B cell (primary cell): Measurements from ENCODE around the gene MRPS12. TPM values are rescaled to one million over a fixed set of nuclear protein-coding genes. Genes with fewer than 3 reads are reported as not detected.
"Not testable (repeated sequence)": the region's sequence is repeated elsewhere in the genome, so short reads cannot be mapped to it uniquely, and the experiment has no call there.

Experiments
- ATAC-seq: fragments of 200-7000 bp; cut with Tn5 transposase; one replicate; pipeline ENCODE4 v1.10.0; 2021; ENCODE audit warnings: low read depth, mild to moderate bottlenecking, moderate number of reproducible peaks, moderate library complexity
- CTCF ChIA-PET: fragments of 350-600 bp; sonication (Branson Sonifier 250); formaldehyde crosslinking; loops from one replicate; lab custom pipeline; 2021; ENCODE audit warnings: antibody characterized with exemption, inconsistent platforms; lab: Charles Lee
- POLR2A ChIA-PET: fragments of 350-600 bp; sonication (Branson Sonifier 250); formaldehyde crosslinking; loops from one replicate; lab custom pipeline; 2021; ENCODE audit warnings: antibody characterized with exemption; lab: Charles Lee
- DNase-seq: peaks from one replicate; pipeline ENCODE4 v3.0.0; 2013
- H2AFZ ChIP-seq: 2 replicates; pipeline ENCODE4 v1.6.1; 2012; ENCODE audit warnings: mild to moderate bottlenecking, low read depth, low read length; ENCODE audit not compliant: insufficient read depth, poor library complexity, severe bottlenecking
- H3K27ac ChIP-seq, 2 donors: 1 replicate in 1 of 2; 2 replicates in 1 of 2; pipeline ENCODE4 v1.5.1; 2012 to 2013; ENCODE audit warnings: low read length in 2 of 2, mild to moderate bottlenecking in 2 of 2, moderate library complexity in 1 of 2
- H3K27me3 ChIP-seq, 4 experiments: fragments of 200-600 bp in 1 of 4; sonication (generic) in 1 of 4; replicated peaks in 1 of 4; 1 replicate in 2 of 4; 2 replicates in 2 of 4; pipeline versions ENCODE4 v1.6.1 to v1.7.0; 2013 to 2016; ENCODE audit warnings: low read length in 3 of 4, mild to moderate bottlenecking in 2 of 4, mixed read lengths in 1 of 4, moderate library complexity in 1 of 4; ENCODE audit not compliant: insufficient read depth in 4 of 4, control insufficient read depth in 3 of 4; ENCODE audit errors: control extremely low read depth in 1 of 4
- H3K36me3 ChIP-seq, 2 experiments: replicated peaks in 1 of 2; 1 replicate in 1 of 2; 2 replicates in 1 of 2; pipeline versions ENCODE4 v1.6.1 to v1.7.1; 2013; ENCODE audit warnings: low read length in 1 of 2; ENCODE audit not compliant: insufficient read depth in 2 of 2, control insufficient read depth in 1 of 2; ENCODE audit errors: control extremely low read depth in 1 of 2, extremely low read depth in 1 of 2
- H3K4me1 ChIP-seq, 2 donors: fragments of 200-600 bp in 1 of 2; sonication (generic) in 1 of 2; 1 replicate in 1 of 2; 2 replicates in 1 of 2; pipeline versions ENCODE4 v1.5.1 to v1.6.1; 2013 to 2017; ENCODE audit warnings: low read length in 2 of 2; ENCODE audit not compliant: control insufficient read depth in 2 of 2, insufficient read depth in 2 of 2
- H3K4me2 ChIP-seq: replicated peaks from 2 replicates; pipeline ENCODE3; 2012; ENCODE audit warnings: mild to moderate bottlenecking, low read depth, low read length; ENCODE audit not compliant: poor library complexity, severe bottlenecking
- H3K4me3 ChIP-seq, 5 experiments: fragments of 200-600 bp in 1 of 5; sonication (generic) in 1 of 5; 1 replicate in 3 of 5; 2 replicates in 2 of 5; pipeline versions ENCODE4 v1.5.1 to v1.7.0; 2011 to 2016; ENCODE audit warnings: low read length in 4 of 5, mild to moderate bottlenecking in 4 of 5, low read depth in 2 of 5, control low read depth in 1 of 5, moderate library complexity in 1 of 5; ENCODE audit not compliant: insufficient read depth in 1 of 5; ENCODE audit errors: control extremely low read depth in 1 of 5, extremely low read depth in 1 of 5
- H3K79me2 ChIP-seq: fragments of 200-600 bp; sonication (generic); one replicate; pipeline ENCODE4 v1.6.0; 2016; ENCODE audit warnings: low read length; ENCODE audit not compliant: control insufficient read depth, insufficient read depth
- H3K9ac ChIP-seq: fragments of 200-600 bp; sonication (generic); 2 replicates; pipeline ENCODE4 v1.6.1; 2017; ENCODE audit warnings: mild to moderate bottlenecking, low read length, moderate library complexity
- H3K9me3 ChIP-seq, 3 donors: one replicate each; pipeline versions ENCODE4 v1.6.1 to v1.7.1; 2013; ENCODE audit warnings: low read length in 2 of 3; ENCODE audit not compliant: control insufficient read depth in 2 of 3, insufficient read depth in 1 of 3; ENCODE audit errors: control extremely low read depth in 1 of 3
- H4K20me1 ChIP-seq: 2 replicates; pipeline ENCODE4 v1.6.0; 2012; ENCODE audit warnings: mild to moderate bottlenecking, low read length; ENCODE audit not compliant: insufficient read depth, control insufficient read depth, poor library complexity, severe bottlenecking
- H3K27ac Mint-ChIP-seq: one replicate; pipeline ENCODE4 v1.8.0; 2021; ENCODE audit warnings: mixed read lengths
- H3K27me3 Mint-ChIP-seq: one replicate; pipeline ENCODE4 v1.8.0; 2021; ENCODE audit warnings: mixed read lengths
- H3K4me1 Mint-ChIP-seq: one replicate; pipeline ENCODE4 v1.8.0; 2021; ENCODE audit warnings: mixed read lengths
- H3K4me3 Mint-ChIP-seq: one replicate; pipeline ENCODE4 v1.8.0; 2021; ENCODE audit warnings: mixed read lengths
- H3K9me3 Mint-ChIP-seq: one replicate; pipeline ENCODE4 v1.8.0; 2022; ENCODE audit warnings: mixed read lengths; ENCODE audit not compliant: insufficient read depth
- CTCF ChIP-seq: fragments of 200-600 bp; IDR thresholded peaks from one replicate; pipeline ENCODE4 v1.8.0; 2022; ENCODE audit warnings: antibody characterized with exemption, mild to moderate bottlenecking
- EZH2 ChIP-seq: IDR thresholded peaks from 2 replicates; pipeline ENCODE4 v1.6.1; 2012; ENCODE audit warnings: borderline replicate concordance, low read depth, mild to moderate bottlenecking, moderate library complexity, low read length; ENCODE audit not compliant: insufficient read depth, poor library complexity, severe bottlenecking
- WGBS: methylation state at CpG from one replicate; pipeline ENCODE4 v1.1.5; 2013; ENCODE audit warnings: missing lambda C conversion rate; ENCODE audit not compliant: insufficient coverage; 5-methylcytosine and 5-hydroxymethylcytosine counted together
- intact Hi-C: fragments of 100-400 bp; cut with micrococcal nuclease; formaldehyde crosslinking; loops from one replicate; pipeline ENCODE4 v1.10.0; 2022
- polyA plus RNA-seq: library from polyadenylated mRNA; depleted of rRNA; stranded (reverse); fragments of >200 nt; gene quantifications from 2 replicates; pipeline ENCODE4 v1.2.3, GENCODE V29; 2012
- total RNA-seq, 2 donors: library from RNA; stranded (reverse); fragments of 120-200 nt in 1 of 2; gene quantifications; 1 replicate in 1 of 2; 2 replicates in 1 of 2; pipeline versions ENCODE4 v1.2.3 to v1.2.4, GENCODE V29; 2013 to 2022

Gene MRPS12
- total and polyA plus RNA-seq, 2 donors (not counting 1 experiment from before 2014, with no cell fraction given): 27.0 to 30.3 TPM

DNA sequence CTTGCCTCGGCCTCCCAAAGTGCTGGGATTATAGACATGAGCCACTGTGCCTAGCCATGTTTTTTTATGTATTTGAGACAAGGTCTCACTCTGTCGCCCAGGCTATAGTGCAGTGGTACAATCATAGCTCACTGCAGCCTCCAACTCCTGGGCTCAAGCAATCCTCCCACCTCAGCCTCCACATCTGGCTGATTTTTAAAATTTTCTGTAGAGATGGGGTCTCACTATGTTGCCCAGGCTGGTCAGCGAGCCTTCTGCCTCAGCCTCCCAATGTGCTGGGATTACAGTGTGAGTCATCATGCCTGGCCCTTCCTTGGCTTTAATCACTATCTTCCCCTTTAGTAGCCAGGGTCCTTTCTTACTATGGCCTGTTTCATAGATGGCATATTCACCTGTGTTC is 46.1 kb upstream of the MRPS12 start:
- DNase-seq, H3K9ac ChIP-seq, intact Hi-C loops, H2AFZ ChIP-seq, H3K4me3 ChIP-seq, H3K9me3 Mint-ChIP-seq, H3K27me3 ChIP-seq, H3K27ac Mint-ChIP-seq, H3K27ac ChIP-seq, H3K4me2 ChIP-seq, H3K9me3 ChIP-seq, H4K20me1 ChIP-seq, ATAC-seq, H3K27me3 Mint-ChIP-seq, H3K4me3 Mint-ChIP-seq: not testable (repeated sequence)
- WGBS: 95% methylated on average over 3 of the region's 3 CpGs
- ChIA-PET POLR2A (interaction anchor here (0.7 kb wide), 1 partner anchor 161 kb away, joined by 3 read pairs; no protein-coding TSS in a partner anchor), CTCF (interaction anchor here (1.2 to 1.5 kb wide), 2 partner anchors 9 to 36 kb away, joined by 4 to 5 read pairs; no protein-coding TSS in a partner anchor)
- H3K4me1 Mint-ChIP-seq: peaks cover 14% of the 10 kb centered on the region
- Histone ChIP-seq H3K36me3 (peaks cover 0 to 27% of the 10 kb centered on the region in 2 experiments), H3K4me1 (peaks cover 15 to 26% of the 10 kb centered on the region in 2 donors), H3K79me2 (peaks cover 24% of the 10 kb centered on the region)

DNA sequence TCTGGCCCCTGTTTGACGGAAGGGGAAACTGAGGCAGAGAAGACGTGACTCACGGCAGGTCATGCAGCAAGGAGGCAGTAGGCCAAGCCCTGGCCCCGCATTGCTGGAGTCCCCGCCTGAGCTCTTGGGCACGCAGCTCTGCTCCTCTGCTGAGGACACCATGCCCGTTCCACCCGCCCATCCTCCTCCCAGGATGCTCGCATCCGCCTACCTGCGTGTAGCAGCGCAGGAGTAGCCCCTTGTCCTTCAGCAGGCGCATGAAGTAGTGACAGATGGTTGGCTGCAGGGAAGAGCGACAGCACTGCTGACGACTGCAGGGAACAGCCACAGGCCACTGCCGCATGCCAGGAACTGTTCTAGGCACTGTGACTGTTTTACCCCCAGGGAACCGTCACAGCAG is 41.9 kb upstream of the MRPS12 start:
- 97% methylated on average over 17 of the region's 17 CpGs for WGBS
- DNase-seq (no peak), ATAC-seq (no peak)
- Mint-ChIP-seq H3K4me3 (no peak overlapping the region), H3K27ac (no peak overlapping the region), H3K27me3 (no peaks in the 10 kb centered on the region), H3K9me3 (no peaks in the 10 kb centered on the region), H3K4me1 (peaks cover 1% of the 10 kb centered on the region)
- no peaks in the 10 kb centered on the region for H4K20me1 ChIP-seq
- POLR2A ChIA-PET: no interaction called here
- H3K36me3 ChIP-seq: peaks cover 0 to 23% of the 10 kb centered on the region in 2 experiments
- H3K27me3 ChIP-seq: no peaks in the 10 kb centered on the region
- peaks cover 3 to 8% of the 10 kb centered on the region in 2 donors for H3K4me1 ChIP-seq
- no peak overlapping the region for H3K27ac ChIP-seq
- H3K4me3 ChIP-seq: no peak overlapping the region
- H3K9me3 ChIP-seq: no peaks in the 10 kb centered on the region
- peaks cover 19% of the 10 kb centered on the region for H3K79me2 ChIP-seq
- TF ChIP-seq CTCF (no peak), EZH2 (no peak)
- no peak overlapping the region for H3K9ac ChIP-seq
- CTCF ChIA-PET: interaction anchor here (0.7 to 3.2 kb wide), 9 partner anchors 12 to 344 kb away, joined by 3 to 43 read pairs (median 7); partner anchors contain the start of gene RINL
- H2AFZ ChIP-seq: no peak overlapping the region
- intact Hi-C loops: no loop called here
- no peak overlapping the region for H3K4me2 ChIP-seq
